GM21447 (cell line): ENCODE data around the gene STT3A.
"Not testable (repeated sequence)": the region's sequence is repeated elsewhere in the genome, so short reads cannot be mapped to it uniquely, and the experiment has no call there.

Source experiments
- ATAC-seq: cut with Tn5 transposase; IDR thresholded peaks from one replicate; pipeline ENCODE4 v1.9.1; 2021; ENCODE audit not compliant: unreplicated experiment

The STT3A gene

GRCh38 chr11:125592305-125593113, at the start of gene STT3A:
TSS of gene STT3A (plus strand) at chr11:125592852. CDS start at chr11:125595916, 3,064 bp downstream.
- peak; percentile 97 for ATAC-seq

DNA sequence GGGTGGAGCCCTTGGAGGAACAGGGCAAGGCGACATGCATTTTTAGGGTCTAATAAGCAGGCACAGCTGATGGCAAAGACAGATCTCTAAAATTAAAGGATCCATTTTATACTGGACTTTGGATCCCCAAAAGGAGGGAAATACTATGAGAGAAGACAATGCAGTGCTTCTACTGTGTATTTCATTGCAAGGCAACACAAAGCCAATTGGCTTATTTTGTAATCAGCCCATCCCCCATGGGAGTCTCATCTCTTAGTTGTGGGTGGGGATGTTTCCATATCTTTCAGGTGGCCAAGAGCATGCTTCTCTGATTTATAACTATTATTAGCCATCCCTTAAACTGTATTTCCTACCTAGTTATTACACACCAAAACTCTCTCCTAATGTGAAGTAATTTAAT, 41.9 kb upstream of the STT3A start:
- ATAC-seq = no peak

DNA sequence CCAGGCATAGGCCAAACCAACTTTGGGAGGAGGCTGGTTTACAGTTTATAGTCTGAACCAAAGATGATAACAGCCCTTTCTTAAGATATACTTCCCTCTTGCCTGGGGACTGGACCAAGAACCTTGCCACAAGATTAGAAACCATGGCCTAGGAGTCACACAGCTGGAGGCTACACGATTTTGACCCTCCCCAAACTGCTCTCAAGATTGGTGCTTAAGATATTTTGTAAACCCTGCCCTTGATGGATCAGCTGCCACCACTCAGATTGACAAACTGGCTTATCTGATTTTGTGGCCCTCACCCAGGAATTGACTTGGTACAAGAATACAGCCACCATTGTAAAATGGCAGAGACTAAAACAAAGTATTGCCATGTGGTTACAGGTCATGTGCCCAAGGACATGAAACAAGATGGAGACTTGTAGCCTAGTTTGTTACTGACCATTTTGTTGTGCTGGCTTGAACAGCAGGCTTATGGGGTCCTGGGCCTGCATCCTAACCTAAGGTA, 40.8 kb upstream of the STT3A start:
- no peak for ATAC-seq

GRCh38 chr11:125552927-125553326, 39.7 kb upstream of the STT3A start:
- no peak for ATAC-seq

DNA sequence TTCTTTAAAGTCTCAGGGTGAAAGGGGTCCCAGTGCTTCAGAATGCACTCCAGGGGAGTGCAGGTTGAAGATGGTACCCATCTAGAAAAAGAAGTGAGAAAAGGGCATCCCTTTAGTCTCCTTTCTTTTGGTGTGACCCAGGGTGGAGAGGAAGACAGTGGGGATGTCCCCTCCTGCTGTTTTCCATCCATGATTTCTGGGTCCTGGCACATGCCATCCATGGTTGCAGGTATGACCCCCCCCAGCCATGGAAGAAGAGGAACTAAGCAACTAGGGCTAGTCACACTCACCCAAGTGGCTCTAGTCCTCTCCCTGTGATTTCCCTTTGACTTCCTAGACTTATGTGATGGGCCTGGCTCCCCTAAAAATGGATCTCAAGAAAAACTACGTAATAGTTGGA, 39.3 kb upstream of the STT3A start:
- no peak for ATAC-seq

GRCh38 chr11:125554038-125554437, 38.6 kb upstream of the STT3A start:
- ATAC-seq = no peak

GRCh38 chr11:125559888-125560287, 32.8 kb upstream of the STT3A start:
- ATAC-seq = no peak

GRCh38 chr11:125561924-125562323, 30.7 kb upstream of the STT3A start:
- ATAC-seq = no peak

DNA sequence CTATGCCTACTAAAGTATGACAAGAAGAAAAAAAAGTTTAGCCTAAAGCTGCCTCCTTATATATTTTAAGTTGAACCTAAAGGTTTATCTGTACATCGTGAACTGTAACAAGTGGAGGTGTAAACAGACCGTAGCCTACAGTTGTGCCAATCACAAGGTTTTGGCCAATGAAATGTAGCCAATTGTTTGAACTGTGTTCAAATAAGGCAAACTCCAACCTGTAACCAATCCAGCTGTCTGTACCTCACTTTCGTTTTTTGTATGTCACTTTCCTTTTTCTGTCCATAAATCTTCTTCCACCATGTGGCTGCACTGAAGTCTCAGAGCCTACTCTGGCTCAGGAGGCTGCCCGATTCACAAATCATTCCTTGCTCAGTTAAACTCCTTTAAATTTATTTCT, 30.2 kb upstream of the STT3A start:
- no peak for ATAC-seq

DNA sequence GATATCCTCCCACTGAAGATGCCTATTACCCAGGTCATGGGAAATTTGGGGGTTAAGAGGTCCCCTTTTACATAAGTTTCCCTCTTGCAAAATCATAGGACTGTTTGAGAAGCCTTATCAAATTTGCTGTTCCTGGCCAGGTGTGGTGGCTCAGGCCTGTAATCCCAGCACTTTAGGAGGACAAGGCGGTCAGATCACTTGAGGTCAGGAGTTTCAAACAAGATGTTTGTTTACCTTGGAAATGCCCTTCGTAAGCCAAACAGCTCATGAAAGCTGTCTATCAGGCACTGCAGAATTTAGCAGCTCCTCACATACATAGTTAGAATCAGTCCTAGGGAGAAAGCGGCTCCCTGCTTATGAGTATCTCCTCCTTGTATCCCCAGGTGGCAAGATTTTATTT, 28.3 kb upstream of the STT3A start:
- ATAC-seq = no peak

DNA sequence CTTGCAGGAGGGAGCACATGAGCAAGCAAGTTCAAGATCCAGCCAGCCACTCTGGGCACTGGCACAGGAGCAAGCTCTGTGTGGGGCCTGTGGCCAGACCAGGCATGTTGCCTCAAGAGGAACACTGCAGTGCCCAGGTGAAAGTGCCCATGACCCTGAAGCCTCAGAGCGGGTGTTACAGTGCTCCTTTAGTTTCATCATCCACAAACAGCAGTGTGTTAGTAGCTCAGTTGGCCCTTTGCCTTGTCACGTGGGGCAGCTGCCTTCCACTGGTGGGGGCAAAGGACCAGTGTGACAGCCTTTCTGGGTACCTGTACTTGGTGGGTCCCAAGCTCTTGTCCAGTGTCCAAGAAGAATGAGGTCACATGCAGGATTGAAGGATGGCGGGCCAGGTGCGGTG, 26.4 kb upstream of the STT3A start:
- ATAC-seq = no peak

- ATAC-seq = peak; percentile 91
Measured at GRCh38 chr11:125568970-125569914, 23.4 kb upstream of the STT3A start, which contains the start of gene EI24. TSS of gene EI24 (plus strand) at chr11:125569477. CDS start at chr11:125572528, 3,051 bp downstream.

DNA sequence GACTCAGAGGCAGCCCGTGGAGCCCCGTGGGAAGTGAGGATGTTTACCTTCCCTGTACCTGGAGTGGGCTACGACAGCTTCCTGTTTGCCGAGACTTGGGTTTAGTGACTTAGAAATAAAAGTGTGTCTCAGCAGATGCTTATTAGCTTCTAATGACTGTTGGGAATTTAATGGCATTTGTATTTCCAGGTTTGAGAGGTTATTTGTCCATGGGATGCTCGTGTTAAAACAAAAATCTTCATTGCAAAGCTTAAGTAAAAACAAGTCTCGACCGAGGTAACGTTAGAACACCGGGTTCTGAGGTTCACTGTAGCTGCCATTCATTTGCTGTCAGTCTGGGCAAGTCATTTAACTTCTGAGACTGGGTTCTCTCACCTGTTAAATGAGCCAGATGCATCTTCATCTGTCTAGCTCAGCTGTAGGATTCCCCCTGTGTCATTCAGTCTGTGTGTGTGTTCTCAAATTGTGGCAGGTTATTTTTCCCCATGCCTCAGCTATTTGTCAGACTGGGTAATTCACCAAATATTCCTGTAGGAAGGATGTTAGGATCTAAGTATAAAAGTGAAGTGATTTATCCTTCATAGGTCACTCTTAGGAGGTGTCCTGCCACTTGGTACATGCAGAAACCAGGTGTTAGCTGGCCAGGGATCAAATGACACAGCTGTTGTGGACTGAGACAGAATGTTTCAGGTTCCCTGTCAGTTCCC, 22.6 kb upstream of the STT3A start:
- peak; percentile 29 for ATAC-seq

DNA sequence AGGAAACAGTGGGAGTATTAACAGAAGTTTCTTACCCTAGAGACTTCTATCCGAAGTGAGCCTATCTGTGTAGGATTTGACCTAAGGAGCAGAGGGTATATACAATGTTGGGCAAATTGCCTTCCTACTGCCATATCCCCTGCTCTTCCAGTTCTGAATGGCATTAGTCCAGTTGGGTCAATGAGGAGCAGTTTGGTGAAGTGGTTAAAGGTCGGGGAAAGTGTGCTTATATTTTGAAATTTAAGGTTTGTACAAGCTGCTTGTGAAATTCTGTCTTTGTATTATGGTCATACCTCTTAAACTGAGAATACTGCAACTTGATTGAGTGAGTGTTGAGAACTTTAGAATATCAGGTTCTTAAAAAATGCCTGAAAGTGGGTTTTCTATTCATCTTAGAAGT, 21.7 kb upstream of the STT3A start:
- ATAC-seq = no peak

GRCh38 chr11:125572916-125573315, 19.7 kb upstream of the STT3A start:
- ATAC-seq = no peak

DNA sequence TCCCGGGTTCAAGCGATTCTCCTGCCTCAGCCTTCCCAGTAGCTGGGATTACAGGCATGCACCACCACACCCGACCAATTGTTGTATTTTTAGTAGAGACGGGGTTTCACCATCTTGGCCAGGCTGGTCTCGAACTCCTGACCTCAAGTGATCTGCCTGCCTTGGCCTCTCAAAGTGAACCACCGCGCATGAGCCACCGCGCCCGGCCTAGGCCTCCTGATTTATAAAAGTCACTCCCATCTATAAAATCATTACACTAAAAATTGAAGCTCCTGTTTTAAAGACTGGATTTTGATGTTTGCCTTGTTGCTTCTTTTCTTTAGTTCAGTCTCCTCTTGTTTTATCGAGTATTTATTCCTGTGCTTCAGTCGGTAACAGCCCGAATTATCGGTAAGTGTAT, 15.5 kb upstream of the STT3A start:
- ATAC-seq = not testable (repeated sequence)

DNA sequence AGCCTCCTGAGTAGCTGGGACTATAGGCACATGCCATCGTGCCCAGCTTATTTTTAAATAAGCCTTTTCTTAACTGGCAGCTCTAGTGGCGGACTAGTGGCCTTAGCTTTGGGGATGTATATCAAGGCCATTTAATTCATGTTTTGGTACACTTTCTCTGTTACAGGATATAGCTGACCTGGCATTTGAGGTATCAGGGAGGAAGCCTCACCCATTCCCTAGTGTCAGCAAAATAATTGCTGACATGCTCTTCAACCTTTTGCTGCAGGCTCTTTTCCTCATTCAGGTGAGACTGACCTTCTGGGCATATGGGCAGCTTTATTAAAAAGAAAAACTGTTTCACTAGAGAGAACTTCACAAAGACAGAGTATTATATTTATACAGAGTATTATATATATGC, 13.9 kb upstream of the STT3A start:
- ATAC-seq = no peak

DNA sequence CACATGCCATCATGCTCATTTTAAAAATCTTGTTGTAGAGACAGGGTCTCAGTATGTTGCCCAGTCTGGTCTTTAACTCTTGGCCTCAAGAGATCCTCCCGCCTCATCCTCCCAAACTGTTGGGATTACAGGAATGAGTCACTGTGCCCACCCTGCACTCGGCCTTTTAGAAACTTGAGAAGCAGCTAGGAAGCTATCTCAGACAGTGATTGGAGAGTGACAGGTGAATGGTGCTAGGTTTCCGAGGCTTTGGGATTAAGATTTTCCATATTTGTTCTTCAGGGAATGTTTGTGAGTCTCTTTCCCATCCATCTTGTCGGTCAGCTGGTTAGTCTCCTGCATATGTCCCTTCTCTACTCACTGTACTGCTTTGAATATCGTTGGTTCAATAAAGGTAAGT, 12.8 kb upstream of the STT3A start:
- ATAC-seq = no peak

GRCh38 chr11:125583496-125583895, 9.2 kb upstream of the STT3A start:
- no peak for ATAC-seq

GRCh38 chr11:125585487-125585886, 7.2 kb upstream of the STT3A start:
- no peak for ATAC-seq

- ATAC-seq = no peak
Measured at GRCh38 chr11:125586623-125587022, 6.0 kb upstream of the STT3A start.
